ENCODE results near the gene GALK1.
"Not testable (repeated sequence)": the region's sequence is repeated elsewhere in the genome, so short reads cannot be mapped to it uniquely, and the experiment has no call there.

Gene GALK1

GRCh38 chr17:75784473-75785015 is 19.6 kb upstream of the GALK1 start, which contains the start of gene UNK:
Gene UNK, plus strand, starts transcription at chr17:75784806. Its CDS starts 75 bp downstream, at chr17:75784881.
- DNase-seq (ENCODE audit: extremely low read depth in 1 of 2, low read depth in 1 of 2), result peak; percentile 90 to 91

GRCh38 chr17:75783803-75784472 is 18.9 kb upstream of the GALK1 start:
- no peak for DNase-seq (ENCODE audit: extremely low read depth in 1 of 2, low read depth in 1 of 2)

- DNase-seq (ENCODE audit: extremely low read depth in 1 of 2, low read depth in 1 of 2), result no peak
Measured at GRCh38 chr17:75783069-75783783, 18.2 kb upstream of the GALK1 start.

GRCh38 chr17:75779987-75780889 is 15.2 kb upstream of the GALK1 start:
- no peak for DNase-seq (ENCODE audit: extremely low read depth in 1 of 2, low read depth in 1 of 2)

- DNase-seq (ENCODE audit: extremely low read depth in 1 of 2, low read depth in 1 of 2), result peak; percentile 83 to 91
Measured at GRCh38 chr17:75779250-75779986, 14.4 kb upstream of the GALK1 start.

GRCh38 chr17:75778861-75779249 is 13.9 kb upstream of the GALK1 start:
- DNase-seq (ENCODE audit: extremely low read depth in 1 of 2, low read depth in 1 of 2), result peak; percentile 40 to 44

- DNase-seq (ENCODE audit: extremely low read depth in 1 of 2, low read depth in 1 of 2), result not testable (repeated sequence)
Measured at GRCh38 chr17:75778066-75778860, 13.3 kb upstream of the GALK1 start.

GRCh38 chr17:75777296-75777922 is 12.4 kb upstream of the GALK1 start:
- no peak for DNase-seq (ENCODE audit: extremely low read depth in 1 of 2, low read depth in 1 of 2)

GRCh38 chr17:75776386-75777295 is 11.6 kb upstream of the GALK1 start:
- no peak for DNase-seq (ENCODE audit: extremely low read depth in 1 of 2, low read depth in 1 of 2)

GRCh38 chr17:75774991-75775668 is 10.1 kb upstream of the GALK1 start:
- DNase-seq (ENCODE audit: extremely low read depth in 1 of 2, low read depth in 1 of 2), result no peak

- DNase-seq (ENCODE audit: extremely low read depth in 1 of 2, low read depth in 1 of 2), result no peak
Measured at GRCh38 chr17:75774471-75774990, 9.5 kb upstream of the GALK1 start.

- DNase-seq (ENCODE audit: extremely low read depth in 1 of 2, low read depth in 1 of 2), result no peak
Measured at GRCh38 chr17:75773808-75774470, 8.9 kb upstream of the GALK1 start.

GRCh38 chr17:75773121-75773807 is 8.3 kb upstream of the GALK1 start:
- DNase-seq (ENCODE audit: extremely low read depth in 1 of 2, low read depth in 1 of 2), result no peak

- DNase-seq (ENCODE audit: extremely low read depth in 1 of 2, low read depth in 1 of 2), result no peak
Measured at GRCh38 chr17:75771334-75772281, 6.6 kb upstream of the GALK1 start.

GRCh38 chr17:75769536-75769935 is 4.5 kb upstream of the GALK1 start:
- DNase-seq (ENCODE audit: extremely low read depth in 1 of 2, low read depth in 1 of 2), result no peak
